Gastrocnemius medialis (tissue), 4 donors: ENCODE data around the gene CTTNBP2.

Source experiments
- CTCF ChIP-seq, 5 experiments: fragments of 450-650 bp in 3 of 5; fragments of 200-600 bp in 2 of 5; sonication (generic) in 2 of 5; IDR thresholded peaks in 4 of 5; conservative IDR thresholded peaks in 1 of 5; 1 replicate in 4 of 5; 2 replicates in 1 of 5; pipeline ENCODE4 v1.5.1; 2016 to 2019; ENCODE audit warnings: antibody characterized with exemption in 5 of 5, mild to moderate bottlenecking in 3 of 5, moderate library complexity in 3 of 5
- POLR2A ChIP-seq, 2 donors: fragments of 450-650 bp; IDR thresholded peaks; one replicate each; pipeline ENCODE4 v1.6.1; 2017; ENCODE audit warnings: antibody characterized with exemption in 2 of 2, mild to moderate bottlenecking in 2 of 2, moderate library complexity in 2 of 2

GRCh38 chr7:117870448-117871130 is 2.7 kb downstream of the CTTNBP2 start:
- no peak for TF ChIP-seq POLR2A (IDR thresholded peaks at IDR 0.05)
- TF ChIP-seq CTCF (IDR thresholded peaks at IDR 0.05 in 4 of 5, conservative IDR thresholded peaks at IDR 0.05 in 1 of 5) = no peak
